T-helper 9 cell (primary cell): ENCODE results near the gene ECPAS.
"Not testable (repeated sequence)": the region's sequence is repeated elsewhere in the genome, so short reads cannot be mapped to it uniquely, and the experiment has no call there.

Source experiments
- DNase-seq: peaks from one replicate; pipeline ENCODE4 v3.0.0-alpha.2; 2020

Gene ECPAS

GRCh38 chr9:111407813-111408212, 76.4 kb downstream of the ECPAS start:
- DNase-seq, result no peak

- DNase-seq, result no peak
These were observed 78.5 kb downstream of the ECPAS start for GRCh38 chr9:111405701-111406100.

GRCh38 chr9:111401486-111401885, 82.7 kb downstream of the ECPAS start:
- not testable (repeated sequence) for DNase-seq

- no peak for DNase-seq
These were observed 83.7 kb downstream of the ECPAS start for GRCh38 chr9:111400564-111400898.

- DNase-seq, result no peak
These were observed 84.2 kb downstream of the ECPAS start for GRCh38 chr9:111399772-111400563.

GRCh38 chr9:111399211-111399739, 84.9 kb downstream of the ECPAS start:
- no peak for DNase-seq

- DNase-seq, result no peak
These were observed 90.2 kb downstream of the ECPAS start for GRCh38 chr9:111393971-111394370.

GRCh38 chr9:111389406-111389805, 94.8 kb downstream of the ECPAS start:
- DNase-seq, result no peak

- no peak for DNase-seq
These were observed 97.8 kb downstream of the ECPAS start for GRCh38 chr9:111386386-111386785.

- no peak for DNase-seq
These were observed 103.2 kb downstream of the ECPAS start for GRCh38 chr9:111381006-111381405.

- no peak for DNase-seq
These were observed 108.2 kb downstream of the ECPAS start for GRCh38 chr9:111375817-111376564.

- DNase-seq, result no peak
These were observed 109.1 kb downstream of the ECPAS start for GRCh38 chr9:111375062-111375461.

- DNase-seq, result no peak
These were observed 111.9 kb downstream of the ECPAS start for GRCh38 chr9:111372297-111372696.

GRCh38 chr9:111366978-111367377, 117.2 kb downstream of the ECPAS start:
- DNase-seq, result no peak

GRCh38 chr9:111362526-111362925, 121.7 kb downstream of the ECPAS start:
- no peak for DNase-seq

GRCh38 chr9:111360881-111361280, 123.3 kb downstream of the ECPAS start:
- DNase-seq, result no peak

GRCh38 chr9:111356481-111357244, 127.5 kb downstream of the ECPAS start:
- DNase-seq, result no peak

GRCh38 chr9:111352545-111352944, 131.6 kb downstream of the ECPAS start:
- DNase-seq, result no peak

- no peak for DNase-seq
These were observed 133.6 kb downstream of the ECPAS start for GRCh38 chr9:111350556-111350955.

- DNase-seq, result no peak
These were observed 134.4 kb downstream of the ECPAS start for GRCh38 chr9:111349766-111350165.

- DNase-seq, result no peak
These were observed 135.3 kb downstream of the ECPAS start for GRCh38 chr9:111348821-111349271.

GRCh38 chr9:111334318-111334863, 149.8 kb downstream of the ECPAS start:
- DNase-seq, result not testable (repeated sequence)

GRCh38 chr9:111330124-111330523, 154.1 kb downstream of the ECPAS start, which contains the start of gene OR2K2:
Gene OR2K2 (minus strand): TSS chr9:111330224. CDS start chr9:111328433, 1,791 bp downstream.
- no peak for DNase-seq
